Mucosa of stomach (tissue), 1 donor: ENCODE measurements around the gene SETD2.
"Not testable (repeated sequence)": the region's sequence is repeated elsewhere in the genome, so short reads cannot be mapped to it uniquely, and the experiment has no call there.

Experiments used
- H3K27me3 ChIP-seq: one replicate; pipeline ENCODE4 v1.7.0; 2013; ENCODE audit warnings: mild to moderate bottlenecking, low read length; ENCODE audit not compliant: control insufficient read depth, insufficient read depth
- H3K36me3 ChIP-seq: one replicate; pipeline ENCODE4 v1.7.0; 2013; ENCODE audit warnings: low read length; ENCODE audit not compliant: control insufficient read depth, insufficient read depth
- H3K4me1 ChIP-seq: one replicate; pipeline ENCODE4 v1.7.0; 2013; ENCODE audit warnings: mild to moderate bottlenecking, low read length; ENCODE audit not compliant: control insufficient read depth, insufficient read depth
- H3K4me3 ChIP-seq: one replicate; pipeline ENCODE4 v1.7.0; 2013; ENCODE audit warnings: low read length
- H3K9ac ChIP-seq: one replicate; pipeline ENCODE4 v1.7.0; 2013; ENCODE audit warnings: mild to moderate bottlenecking, low read length, moderate library complexity
- H3K9me3 ChIP-seq: one replicate; pipeline ENCODE4 v1.7.0; 2013; ENCODE audit warnings: mild to moderate bottlenecking, low read length, moderate library complexity; ENCODE audit not compliant: control insufficient read depth
- donor health status: Pancreatic carcinoma.

The SETD2 gene

DNA sequence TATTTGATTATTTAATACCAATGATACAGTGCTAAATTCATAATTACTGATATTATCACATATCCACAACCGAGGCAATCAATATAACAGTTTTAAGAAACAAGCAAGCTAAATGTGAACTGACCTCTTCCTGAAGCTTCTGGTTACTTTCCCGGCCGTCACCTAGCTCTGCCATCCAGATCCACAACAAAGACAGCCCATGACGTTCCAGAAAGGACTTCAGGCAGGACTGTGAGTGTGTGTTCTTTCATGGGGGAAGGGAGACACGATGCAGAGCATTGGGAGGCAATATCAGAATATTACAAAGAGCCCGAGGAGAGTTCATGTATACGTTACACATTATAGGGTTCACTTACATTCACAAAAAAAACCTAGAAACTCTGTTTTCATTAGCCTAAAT lies 77.8 kb downstream of the SETD2 start:
- Histone ChIP-seq H3K4me1 (peaks cover 13% of the 10 kb centered on the region), H3K9ac (no peak overlapping the region)

DNA sequence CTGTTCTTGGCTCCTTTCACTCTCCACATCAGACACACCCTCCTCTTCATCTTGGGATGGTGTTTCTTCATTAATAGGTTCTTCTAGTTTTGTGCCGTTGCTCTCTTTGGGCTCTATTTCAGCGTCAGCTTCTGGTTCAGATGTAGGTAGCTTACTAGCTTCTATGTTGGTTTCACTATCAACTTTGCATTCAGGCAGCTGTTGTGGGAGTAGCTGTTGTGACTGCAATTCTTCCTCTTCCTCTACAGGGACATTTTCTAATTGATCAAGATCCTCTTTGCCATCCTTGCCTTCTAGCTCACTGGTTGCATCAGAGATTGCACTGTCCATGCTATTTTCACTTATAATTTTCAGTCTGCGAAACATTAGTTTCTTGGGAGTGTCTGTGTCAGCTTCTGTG lies 80.1 kb downstream of the SETD2 start:
- H3K9me3 ChIP-seq, result no peaks in the 10 kb centered on the region
- no peaks in the 10 kb centered on the region for H3K36me3 ChIP-seq
- no peak overlapping the region for H3K9ac ChIP-seq
- H3K27me3 ChIP-seq, result no peaks in the 10 kb centered on the region
- peaks cover 1% of the 10 kb centered on the region for H3K4me1 ChIP-seq
- H3K4me3 ChIP-seq, result no peak overlapping the region

More for the DNA sequence above, 77.8 kb downstream of the SETD2 start:
- no peaks in the 10 kb centered on the region for H3K36me3 ChIP-seq
- no peak overlapping the region for H3K4me3 ChIP-seq
- no peaks in the 10 kb centered on the region for H3K27me3 ChIP-seq
- no peaks in the 10 kb centered on the region for H3K9me3 ChIP-seq

DNA sequence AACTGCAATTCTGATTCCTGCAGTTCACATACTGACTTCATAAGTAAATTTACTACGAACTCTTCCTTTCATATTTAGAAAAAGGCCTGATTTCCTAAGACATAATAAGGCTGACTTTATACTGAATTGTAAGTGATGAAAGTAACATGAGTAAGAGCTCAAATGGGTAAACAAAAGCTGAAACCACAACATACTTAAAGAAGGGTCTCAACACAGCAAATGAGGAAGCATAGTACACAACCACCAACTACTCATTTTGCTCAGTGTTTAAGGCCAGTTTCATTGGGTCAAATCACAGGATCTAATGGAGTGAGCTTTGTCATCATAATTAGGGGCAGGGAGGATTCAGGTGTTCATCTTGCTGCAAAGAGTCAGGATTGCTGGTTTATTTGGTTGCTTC lies 81.4 kb downstream of the SETD2 start:
- Histone ChIP-seq H3K27me3 (no peaks in the 10 kb centered on the region), H3K36me3 (no peaks in the 10 kb centered on the region), H3K9ac (no peak overlapping the region)

DNA sequence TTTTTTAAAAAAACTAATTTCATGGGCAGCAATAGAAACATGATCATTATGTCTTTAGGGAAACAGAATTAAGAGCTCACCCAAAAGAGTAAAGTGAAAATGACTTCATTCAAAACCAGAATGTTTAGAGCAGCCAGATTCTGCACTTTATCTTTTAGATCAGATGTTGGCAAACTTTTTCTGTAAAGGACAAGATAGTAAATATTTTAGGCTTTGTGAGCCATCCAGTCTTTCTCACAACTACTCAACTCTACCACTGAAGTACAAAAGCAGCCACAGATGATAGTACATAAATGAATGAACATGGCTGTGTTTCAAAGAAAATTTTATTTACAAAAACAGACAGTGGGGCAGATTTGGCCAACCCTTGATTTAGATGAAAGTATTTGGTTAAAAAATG lies 84.5 kb downstream of the SETD2 start:
- no peaks in the 10 kb centered on the region for H3K36me3 ChIP-seq
- no peaks in the 10 kb centered on the region for H3K27me3 ChIP-seq
- H3K4me3 ChIP-seq, result no peak overlapping the region
- H3K9me3 ChIP-seq, result no peaks in the 10 kb centered on the region
- H3K4me1 ChIP-seq, result no peaks in the 10 kb centered on the region
- no peak overlapping the region for H3K9ac ChIP-seq

More for the DNA sequence above, 81.4 kb downstream of the SETD2 start:
- Histone ChIP-seq H3K9me3 (no peaks in the 10 kb centered on the region), H3K4me3 (no peak overlapping the region), H3K4me1 (no peaks in the 10 kb centered on the region)

DNA sequence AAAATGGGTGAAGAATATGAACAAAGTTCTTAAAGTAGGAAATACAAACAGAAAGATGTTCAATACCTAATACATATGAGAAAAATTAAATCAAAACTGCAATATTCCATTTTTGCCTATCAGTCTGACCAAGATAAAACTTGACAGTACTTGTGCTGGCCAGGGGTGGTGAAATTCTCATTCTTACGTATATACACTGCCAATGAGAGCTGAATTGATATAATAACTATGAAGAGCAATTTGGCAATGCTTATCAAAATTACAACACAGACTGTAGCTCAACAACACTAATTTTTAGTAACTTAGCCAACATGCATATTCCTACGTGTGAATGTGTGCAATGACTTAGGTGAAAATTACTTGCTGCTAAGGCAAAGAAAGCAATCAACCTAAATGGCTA lies 90.2 kb downstream of the SETD2 start:
- H3K27me3 ChIP-seq, result no peaks in the 10 kb centered on the region
- H3K9me3 ChIP-seq, result no peaks in the 10 kb centered on the region
- no peaks in the 10 kb centered on the region for H3K36me3 ChIP-seq
- H3K4me1 ChIP-seq, result no peaks in the 10 kb centered on the region
- no peak overlapping the region for H3K9ac ChIP-seq
- no peak overlapping the region for H3K4me3 ChIP-seq

DNA sequence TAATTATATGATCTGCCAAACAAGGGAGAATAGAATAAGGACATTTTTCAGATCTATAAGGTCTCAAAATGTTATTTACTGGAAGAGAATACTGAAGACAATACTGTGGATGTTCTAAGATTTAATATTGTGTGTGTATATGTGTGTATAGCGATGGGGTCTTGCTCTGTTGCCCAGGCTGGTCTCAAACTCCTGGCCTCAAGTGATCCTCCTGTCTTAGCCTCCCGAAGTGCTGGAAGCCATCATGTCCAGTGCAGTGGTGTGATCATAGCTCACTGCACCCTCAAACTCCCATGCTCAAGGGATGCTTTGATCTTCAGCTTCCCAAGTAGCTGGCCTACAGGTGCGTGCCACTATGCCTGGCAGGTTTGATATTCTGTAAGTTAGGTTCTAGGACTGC lies 93.1 kb downstream of the SETD2 start:
- no peaks in the 10 kb centered on the region for H3K36me3 ChIP-seq
- no peak overlapping the region for H3K4me3 ChIP-seq
- H3K9me3 ChIP-seq, result no peaks in the 10 kb centered on the region

DNA sequence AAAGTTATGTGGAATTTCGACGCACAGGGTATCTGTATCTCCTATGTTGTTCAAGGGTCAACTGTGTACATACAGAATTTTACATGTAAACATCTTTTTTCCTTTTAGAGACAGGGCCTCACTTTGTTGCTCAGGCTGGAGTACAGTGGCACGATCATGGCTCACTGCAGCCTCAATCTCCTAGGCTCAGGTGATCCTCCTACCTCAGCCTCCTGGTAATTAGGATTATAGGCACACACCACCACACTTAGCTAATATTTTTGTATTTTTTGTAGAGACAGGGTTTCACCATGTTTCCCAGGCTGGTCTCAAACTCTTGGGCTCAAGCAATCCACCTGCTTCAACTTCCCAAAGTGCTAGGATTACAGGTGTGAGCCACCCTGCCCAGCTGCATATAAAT lies 97.7 kb downstream of the SETD2 start:
- not testable (repeated sequence) for H3K9ac ChIP-seq, H3K4me3 ChIP-seq, H3K9me3 ChIP-seq, H3K4me1 ChIP-seq, H3K27me3 ChIP-seq, H3K36me3 ChIP-seq

More for the DNA sequence above, 93.1 kb downstream of the SETD2 start:
- H3K27me3 ChIP-seq, result no peaks in the 10 kb centered on the region
- H3K4me1 ChIP-seq, result no peaks in the 10 kb centered on the region
- no peak overlapping the region for H3K9ac ChIP-seq

DNA sequence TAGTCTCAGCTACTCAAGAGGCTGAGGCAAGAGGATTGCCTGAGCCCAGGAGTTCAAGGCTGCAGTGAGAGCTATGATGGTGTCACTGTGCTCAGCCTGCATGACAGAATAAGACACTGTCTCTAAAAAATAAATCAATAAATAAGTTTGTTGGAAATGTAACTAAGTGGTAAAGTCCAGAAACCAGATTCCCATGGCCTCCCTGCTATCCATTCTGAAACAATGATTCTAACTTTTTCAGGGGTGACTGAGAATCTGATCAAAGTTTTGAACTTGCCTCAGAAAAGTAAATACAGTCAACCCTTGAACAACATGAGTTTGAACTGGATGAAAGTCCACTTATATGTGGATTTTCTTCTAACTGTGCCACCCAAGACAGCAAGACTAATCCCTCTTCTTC lies 98.2 kb downstream of the SETD2 start:
- Histone ChIP-seq H3K36me3 (no peaks in the 10 kb centered on the region), H3K4me1 (no peaks in the 10 kb centered on the region)

DNA sequence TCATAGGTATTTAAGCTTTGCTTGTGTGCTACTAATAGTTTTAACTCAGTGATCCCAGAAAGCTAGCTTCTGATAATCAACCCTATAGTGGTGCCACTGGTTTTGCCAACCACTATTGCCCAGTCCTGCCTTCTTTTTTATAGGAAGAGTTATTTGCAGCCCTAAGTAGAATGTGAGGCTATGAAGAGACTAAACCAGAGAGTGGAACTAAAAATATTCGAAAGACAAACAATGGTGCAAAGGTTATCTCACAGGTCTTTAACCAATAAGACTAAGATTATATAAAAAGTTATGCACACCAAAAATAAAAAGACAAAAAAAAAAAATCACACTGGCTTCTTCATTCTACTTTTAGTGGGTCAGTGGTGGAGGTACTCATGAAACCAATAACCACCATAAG lies 98.9 kb downstream of the SETD2 start:
- Histone ChIP-seq H3K9me3 (no peaks in the 10 kb centered on the region), H3K4me3 (no peak overlapping the region), H3K36me3 (no peaks in the 10 kb centered on the region), H3K4me1 (no peaks in the 10 kb centered on the region), H3K9ac (no peak overlapping the region), H3K27me3 (no peaks in the 10 kb centered on the region)

More for the DNA sequence above, 98.2 kb downstream of the SETD2 start:
- Histone ChIP-seq H3K4me3 (no peak overlapping the region), H3K9ac (no peak overlapping the region), H3K27me3 (no peaks in the 10 kb centered on the region), H3K9me3 (no peaks in the 10 kb centered on the region)

DNA sequence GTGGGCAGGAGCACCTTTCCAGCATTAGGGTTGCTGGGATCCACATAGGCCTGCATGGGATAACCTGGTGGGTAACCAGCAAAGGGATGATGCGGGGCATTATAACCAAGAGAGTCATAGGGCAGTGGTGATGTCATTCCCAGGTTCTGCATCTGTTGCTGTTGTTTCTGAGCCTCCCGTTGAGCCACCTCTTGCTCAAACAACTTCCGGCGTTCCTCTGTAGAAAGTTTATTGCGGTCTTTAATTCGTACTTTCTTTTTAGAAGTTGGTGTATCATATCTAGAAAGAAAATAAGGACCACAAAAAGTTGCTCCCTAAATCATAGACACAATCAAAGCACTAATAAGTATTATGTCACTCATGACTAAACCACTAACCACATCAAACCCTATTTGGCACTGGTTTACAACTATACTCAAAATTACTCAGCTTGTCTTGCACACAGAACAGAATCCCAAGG lies 106.7 kb downstream of the SETD2 start:
- H3K4me3 ChIP-seq, result no peak overlapping the region
- no peak overlapping the region for H3K9ac ChIP-seq
- no peaks in the 10 kb centered on the region for H3K9me3 ChIP-seq
- no peaks in the 10 kb centered on the region for H3K36me3 ChIP-seq
- H3K4me1 ChIP-seq, result no peaks in the 10 kb centered on the region
- H3K27me3 ChIP-seq, result no peaks in the 10 kb centered on the region

DNA sequence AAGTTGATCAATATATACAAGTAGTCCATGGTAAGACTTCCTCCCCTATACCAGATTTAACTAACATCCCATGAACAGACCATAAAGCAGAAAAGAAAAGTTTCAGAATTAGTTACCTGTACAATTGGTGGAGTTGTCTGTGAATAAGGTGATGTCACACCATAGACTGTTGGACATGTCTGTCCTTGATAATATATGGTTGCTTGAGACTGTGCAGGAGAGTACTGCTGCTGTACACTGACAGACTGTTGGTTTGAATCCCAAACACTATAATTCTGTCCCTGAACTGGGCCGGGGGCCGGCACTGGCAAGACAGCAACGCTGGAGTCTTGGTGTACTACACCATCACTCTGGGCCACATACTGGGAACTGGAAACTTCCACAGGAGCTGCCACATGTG lies 107.2 kb downstream of the SETD2 start:
- Histone ChIP-seq H3K4me3 (no peak overlapping the region), H3K9me3 (no peaks in the 10 kb centered on the region), H3K36me3 (no peaks in the 10 kb centered on the region), H3K9ac (no peak overlapping the region), H3K4me1 (peaks cover 3% of the 10 kb centered on the region), H3K27me3 (no peaks in the 10 kb centered on the region)

DNA sequence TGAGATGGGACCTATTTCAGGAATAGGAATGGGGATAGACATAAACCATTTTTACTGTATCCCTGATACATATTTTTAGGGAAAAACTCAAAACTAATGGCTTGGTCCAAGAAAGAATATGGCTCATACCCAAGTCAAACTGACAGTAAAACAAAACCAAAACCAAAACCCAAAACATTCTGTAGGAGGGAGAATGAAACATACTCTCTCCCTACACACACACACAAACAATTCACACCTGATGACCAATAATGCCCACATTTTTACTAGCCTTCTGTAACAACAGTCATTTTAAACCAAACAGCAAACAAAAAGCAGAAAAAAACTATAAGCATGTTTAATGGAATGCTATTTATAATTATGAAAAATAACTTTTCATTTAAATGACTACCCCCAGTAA lies 109.5 kb downstream of the SETD2 start:
- Histone ChIP-seq H3K27me3 (no peaks in the 10 kb centered on the region), H3K9me3 (no peaks in the 10 kb centered on the region), H3K36me3 (no peaks in the 10 kb centered on the region), H3K4me3 (no peak overlapping the region), H3K4me1 (peaks cover 3% of the 10 kb centered on the region), H3K9ac (no peak overlapping the region)

DNA sequence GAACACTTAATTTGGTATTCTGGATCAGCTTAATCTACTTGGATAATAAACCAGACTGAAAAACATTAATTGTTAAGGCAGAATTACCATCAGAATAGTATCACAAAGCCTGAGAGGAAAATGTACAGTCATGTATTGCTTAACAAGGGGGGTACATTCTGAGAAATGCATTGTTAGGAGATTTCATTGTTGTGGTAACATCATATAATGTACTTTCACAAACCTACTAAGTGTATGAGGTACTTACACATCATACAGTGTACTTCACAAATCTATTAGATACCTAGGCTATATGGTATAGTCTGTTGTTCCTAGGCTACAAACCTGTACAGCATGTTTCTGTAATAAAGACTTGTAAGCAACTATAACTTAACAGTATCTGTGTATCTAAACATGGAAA lies 116.2 kb downstream of the SETD2 start:
- H3K9me3 ChIP-seq, result no peaks in the 10 kb centered on the region
- H3K4me3 ChIP-seq, result no peak overlapping the region
- no peak overlapping the region for H3K9ac ChIP-seq
- H3K36me3 ChIP-seq, result no peaks in the 10 kb centered on the region
- H3K4me1 ChIP-seq, result peaks cover 3% of the 10 kb centered on the region
- H3K27me3 ChIP-seq, result no peaks in the 10 kb centered on the region
